Left renal pelvis (tissue), 4 donors: ENCODE results near the gene CASP12. TPM values are rescaled to one million over a fixed set of nuclear protein-coding genes. Genes with fewer than 3 reads are reported as not detected.

ENCODE experiments used
- DNase-seq, 4 donors: peaks; one replicate each; pipeline ENCODE4 v3.0.0-alpha.2; 2013; ENCODE audit warnings: low read depth in 4 of 4, low spot score in 3 of 4
- polyA plus RNA-seq, 4 donors: library from polyadenylated mRNA; unstranded; fragments of 120-200 nt; gene quantifications; one replicate each; pipeline ENCODE4 v1.2.1, GENCODE V29; 2013; ENCODE audit not compliant: insufficient read length in 4 of 4

CASP12 gene
- polyA plus RNA-seq, 4 donors, result 0.60 to 0.85 (median 0.72) TPM

DNA sequence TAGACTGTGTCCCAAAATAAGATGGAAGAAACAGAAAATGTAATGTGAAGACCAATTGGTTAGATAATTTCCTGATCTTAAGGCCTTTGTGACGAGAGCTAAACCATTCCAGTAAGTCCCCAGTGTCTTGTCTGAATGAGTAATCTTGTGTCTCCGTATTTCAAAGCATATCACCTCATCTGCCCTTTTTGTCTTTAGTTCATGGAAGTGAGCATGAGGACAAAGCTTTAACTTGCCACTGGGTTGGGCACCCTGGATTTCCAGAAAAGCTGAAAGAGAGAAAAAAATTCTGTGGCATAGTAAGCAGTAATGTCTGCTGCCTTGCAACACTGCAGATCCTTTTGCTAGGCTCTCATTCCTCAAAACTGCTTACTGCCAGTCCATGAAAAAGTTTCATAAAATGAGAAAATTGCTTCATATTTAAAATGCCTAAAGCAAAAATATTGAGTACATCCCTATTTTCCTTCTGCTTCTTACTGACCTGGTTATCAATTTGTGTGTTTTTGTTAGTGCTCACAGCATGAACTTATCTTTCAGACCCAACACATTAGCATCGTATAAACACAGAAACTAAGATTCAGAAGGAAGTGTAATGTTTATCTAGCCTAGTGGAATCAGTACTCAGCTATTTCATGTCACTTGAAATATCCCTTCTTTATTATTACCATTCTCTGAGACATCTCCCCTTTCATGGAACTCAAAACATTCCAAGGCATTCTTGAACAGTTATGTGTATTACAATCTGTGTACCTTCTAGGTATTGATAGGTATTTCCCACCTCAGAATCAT is 5.3 kb downstream of the CASP12 start:
- DNase-seq, result no peak

DNA sequence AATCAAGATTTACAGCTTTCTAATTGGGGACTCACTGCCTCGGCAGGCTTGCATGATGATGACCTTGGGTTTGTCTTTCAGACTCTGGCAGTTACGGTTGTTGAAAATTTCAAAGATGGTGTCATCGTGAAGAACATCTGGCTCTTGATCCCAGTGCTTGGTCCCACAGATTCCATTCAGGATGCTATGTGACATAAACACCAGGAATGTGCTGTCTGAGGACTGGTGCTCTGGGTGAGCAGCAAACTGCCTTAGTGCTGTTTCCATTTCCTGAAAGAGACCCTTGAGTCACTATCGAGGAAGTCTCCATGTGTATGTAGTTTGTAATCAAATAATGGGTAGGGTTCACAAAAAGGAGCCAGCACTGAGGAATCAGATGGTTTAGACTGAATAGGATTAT is 7.1 kb downstream of the CASP12 start:
- no peak for DNase-seq

DNA sequence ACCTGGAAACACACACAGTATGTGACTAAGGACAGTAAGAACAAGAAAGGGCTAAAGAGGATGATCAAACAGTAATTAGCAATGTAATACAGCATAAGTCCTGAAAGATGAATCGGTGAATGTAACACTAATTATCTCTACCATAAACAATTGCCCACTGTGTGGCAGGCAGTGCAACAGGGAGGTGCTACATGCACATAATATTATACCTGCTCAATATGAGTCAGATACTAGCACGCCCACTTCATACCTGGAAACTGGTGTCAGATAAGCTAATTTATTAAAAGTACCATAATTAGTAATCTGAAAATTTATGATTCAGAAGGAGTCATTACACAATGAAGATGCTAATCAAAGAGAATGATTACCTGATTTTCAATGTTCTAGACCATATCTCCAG is 14.9 kb downstream of the CASP12 start:
- no peak for DNase-seq

DNA sequence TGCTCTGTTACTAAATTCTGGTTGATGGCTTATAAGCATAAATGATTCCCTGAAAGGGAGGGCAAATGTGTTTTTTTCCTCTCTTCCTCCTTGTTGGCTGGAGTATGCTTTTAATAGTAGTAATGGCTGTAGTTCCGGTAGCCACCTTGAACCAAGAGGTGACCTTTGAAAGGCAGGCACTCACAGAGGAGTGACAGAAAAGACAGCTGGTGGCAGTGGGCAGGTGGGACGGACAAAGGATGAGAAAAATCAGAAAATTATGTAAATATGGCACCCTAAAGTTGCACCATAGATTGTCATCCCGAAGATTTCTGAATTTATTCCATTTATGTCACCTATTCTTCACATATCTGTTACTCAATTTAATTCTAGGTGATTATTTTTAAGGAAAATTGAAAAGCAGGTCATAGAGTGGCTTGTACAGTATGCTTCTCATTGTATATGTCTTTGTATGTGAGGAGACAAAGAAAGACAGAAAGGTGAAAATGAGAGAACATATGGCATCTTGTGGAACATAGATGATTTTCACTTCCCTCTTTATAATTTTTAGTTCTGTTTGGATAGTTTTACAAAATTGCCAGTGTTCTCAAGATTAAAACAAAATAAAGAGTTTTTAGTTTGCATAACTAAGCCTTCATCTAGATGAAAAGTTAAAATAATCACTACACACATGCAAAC is 17.0 kb downstream of the CASP12 start:
- DNase-seq, result no peak

DNA sequence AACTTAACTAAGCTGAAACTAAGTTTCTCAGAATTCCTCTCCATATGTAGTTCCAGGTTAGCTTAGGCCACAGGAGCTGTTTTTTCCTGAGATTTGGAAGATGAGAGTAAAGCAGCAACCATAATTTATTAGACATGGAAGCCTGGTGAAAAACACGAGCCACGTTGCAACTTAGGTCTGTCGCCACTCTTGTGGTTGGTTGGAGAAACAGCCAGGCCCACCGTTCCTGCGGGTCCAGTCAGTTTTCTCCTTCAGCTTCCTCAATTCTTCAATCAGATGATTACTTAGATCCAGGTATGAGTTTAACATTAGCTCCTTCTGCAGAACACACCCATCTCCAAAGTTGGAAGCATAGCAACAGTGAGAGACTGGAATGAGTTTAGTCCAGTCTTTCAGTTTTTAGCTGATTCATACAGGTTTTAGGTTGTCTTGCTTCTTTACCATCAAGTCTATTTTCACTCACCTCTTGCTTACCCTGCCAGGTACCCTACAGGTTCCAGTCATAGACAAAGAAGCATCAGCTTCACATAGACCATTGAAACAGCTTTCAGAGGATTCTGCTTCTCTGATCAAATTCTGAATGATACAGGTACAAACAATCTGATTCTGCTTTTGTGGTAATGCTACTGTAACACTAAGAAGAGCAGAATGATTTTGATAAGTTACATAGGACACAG is 18.6 kb downstream of the CASP12 start:
- no peak for DNase-seq

DNA sequence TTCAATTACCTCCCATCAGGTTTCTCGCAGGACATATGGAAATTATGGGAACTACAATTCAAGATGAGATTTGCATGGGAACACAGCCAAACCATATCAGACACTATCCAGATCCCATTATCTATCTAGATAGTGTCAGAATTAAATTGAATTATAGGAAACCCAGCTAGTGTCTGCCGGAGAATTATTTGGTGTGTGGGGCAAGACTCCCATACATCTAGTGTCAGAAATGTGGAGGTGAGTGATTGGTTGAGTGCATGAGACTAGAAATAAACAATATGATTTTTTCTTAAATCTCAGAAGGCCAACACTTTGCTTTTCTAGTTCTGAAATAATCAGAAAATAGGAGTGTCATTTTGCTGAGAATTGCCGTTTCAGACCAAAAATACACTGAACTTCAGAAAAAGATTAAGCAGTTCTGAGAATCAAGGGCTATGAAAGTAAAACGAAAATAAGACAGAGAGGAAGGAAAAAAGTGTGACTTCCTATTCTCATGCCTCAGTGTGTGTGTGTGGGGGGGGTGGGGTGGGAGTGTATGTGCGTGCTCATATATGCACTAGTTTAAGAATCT is 21.3 kb downstream of the CASP12 start:
- DNase-seq, result no peak

DNA sequence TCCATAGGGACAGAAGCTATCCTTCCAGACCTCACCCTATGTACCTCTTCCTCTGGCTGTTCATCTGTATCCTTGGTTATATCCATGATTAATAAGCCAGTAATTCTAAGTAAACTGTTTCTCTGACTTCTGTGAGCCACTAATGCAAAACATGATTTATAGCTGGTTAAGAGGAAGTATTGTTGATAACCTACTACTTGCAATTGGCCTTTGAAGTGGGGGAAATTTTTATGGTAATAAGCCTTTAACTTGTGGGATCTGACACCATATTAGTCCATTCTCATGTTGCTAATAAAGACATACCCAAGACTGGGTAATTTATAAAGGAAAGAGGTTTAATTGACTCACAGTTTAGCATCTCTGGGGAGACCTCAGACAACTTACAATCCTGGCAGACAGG is 21.9 kb downstream of the CASP12 start:
- DNase-seq, result no peak

DNA sequence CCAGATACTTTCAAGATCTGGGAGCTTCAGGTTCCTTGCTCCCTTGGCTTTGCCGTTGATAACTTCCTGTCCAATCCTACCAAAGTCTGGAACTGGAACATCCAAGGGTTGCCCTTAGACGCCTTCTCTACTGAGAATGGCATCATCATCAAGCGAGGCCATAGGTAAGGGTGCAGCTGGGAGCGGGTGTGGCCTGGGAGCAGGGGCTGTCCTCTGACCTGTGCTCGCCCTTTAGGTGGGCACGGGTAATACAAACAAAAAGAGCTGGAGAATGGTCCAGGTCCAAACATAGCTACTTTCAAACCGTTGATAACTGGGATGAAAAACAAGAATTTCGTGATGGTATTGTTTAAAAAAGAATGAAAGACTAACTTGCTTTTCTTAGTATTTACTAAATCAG is 25.0 kb downstream of the CASP12 start:
- DNase-seq, result no peak

DNA sequence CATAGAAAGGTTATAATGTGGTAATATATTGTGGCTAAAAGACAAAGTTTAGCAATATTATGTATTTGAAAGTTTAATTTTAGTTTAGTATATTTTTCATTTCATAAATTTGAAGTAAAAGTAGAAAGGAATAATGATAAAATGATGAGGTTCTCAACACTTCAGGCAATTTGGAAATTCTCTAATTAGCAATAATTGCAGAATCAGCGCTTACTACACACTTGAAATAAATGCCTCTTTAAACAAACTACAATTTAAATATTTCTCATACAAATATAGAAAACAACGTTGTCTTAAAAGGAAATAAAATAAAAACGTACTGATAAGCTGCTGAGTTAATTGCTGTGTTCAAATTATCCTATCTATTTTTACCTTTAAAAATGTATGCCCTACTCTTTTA is 25.9 kb downstream of the CASP12 start:
- no peak for DNase-seq

DNA sequence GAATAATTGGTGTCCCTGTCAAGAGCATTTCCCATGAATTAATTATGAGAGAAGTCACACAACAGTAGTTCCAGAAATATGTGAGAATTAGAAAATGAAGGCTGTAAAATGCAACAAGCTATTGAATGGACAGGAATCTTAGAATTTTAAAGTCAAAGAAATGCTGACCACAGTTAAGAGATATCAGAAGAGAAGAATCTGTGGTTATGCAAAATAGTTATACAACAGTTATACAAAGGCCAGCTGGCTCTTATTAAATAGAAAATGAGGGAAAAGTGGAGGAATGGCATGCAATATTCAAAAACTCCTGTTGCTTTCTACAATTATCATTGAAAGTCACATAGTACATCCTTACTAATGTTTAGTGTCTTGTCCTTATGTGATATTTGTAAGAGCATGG is 27.4 kb downstream of the CASP12 start:
- DNase-seq, result no peak

DNA sequence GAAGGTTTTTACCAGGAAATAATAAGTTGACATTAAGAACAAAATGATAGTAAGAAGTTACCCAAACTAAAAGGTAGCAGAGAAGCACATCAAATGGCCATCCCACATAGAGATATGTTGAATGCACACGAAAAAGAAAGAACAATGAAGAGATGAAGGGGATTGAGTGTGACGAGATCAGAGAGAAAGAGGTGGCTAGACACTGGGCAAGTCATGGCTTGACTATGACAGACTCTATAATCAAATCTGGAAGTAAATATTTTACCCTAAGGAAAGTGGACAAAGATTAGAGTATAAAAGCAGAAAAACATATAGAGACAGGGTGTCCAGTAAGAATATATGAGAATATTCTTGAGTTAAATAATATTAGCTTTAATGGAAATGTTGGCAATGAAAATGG is 31.4 kb downstream of the CASP12 start:
- DNase-seq, result no peak

DNA sequence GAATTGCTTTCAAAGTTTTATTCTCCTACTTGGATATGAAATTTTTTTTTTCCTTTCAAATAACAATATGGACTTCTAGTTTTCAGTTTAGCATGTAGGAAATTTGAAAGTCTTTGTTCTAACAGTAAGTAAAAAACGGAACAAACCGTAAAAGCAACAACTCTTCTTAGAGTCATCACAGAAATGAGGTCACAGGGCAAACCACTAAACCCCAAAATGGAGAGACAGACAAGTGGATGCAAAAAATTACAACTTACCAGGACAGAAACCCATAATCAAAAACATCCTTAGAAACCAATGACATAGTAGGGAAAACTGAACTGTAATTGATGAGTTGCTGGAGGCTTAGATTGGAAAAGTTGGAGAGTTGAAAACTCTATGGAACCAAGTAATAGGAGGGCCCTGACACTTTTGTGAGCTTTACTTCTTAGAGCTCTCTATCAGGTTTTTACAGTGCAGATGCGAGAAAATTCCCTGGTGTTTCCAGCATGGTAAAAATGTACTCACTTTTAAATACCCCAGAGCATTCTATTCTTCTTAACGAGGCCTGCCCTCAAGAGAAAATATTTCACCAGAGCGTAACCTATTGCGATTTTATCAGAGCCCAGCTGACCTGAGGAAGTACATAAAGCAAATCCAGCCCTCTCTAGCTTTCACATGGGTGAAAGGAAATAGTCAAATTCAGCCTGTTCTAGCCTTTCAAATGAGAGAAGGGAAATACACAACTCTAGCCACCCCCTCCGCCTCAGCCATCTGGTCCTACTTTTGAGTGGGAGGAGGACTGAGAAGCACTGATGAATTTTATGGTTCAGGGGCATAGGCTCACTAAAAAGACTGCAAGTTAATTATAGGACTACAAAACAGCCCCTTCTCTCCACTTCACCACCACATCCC is 39.1 kb downstream of the CASP12 start:
- DNase-seq, result peak in 3 of 4 donors; percentile 14 to 32 (median 28)

DNA sequence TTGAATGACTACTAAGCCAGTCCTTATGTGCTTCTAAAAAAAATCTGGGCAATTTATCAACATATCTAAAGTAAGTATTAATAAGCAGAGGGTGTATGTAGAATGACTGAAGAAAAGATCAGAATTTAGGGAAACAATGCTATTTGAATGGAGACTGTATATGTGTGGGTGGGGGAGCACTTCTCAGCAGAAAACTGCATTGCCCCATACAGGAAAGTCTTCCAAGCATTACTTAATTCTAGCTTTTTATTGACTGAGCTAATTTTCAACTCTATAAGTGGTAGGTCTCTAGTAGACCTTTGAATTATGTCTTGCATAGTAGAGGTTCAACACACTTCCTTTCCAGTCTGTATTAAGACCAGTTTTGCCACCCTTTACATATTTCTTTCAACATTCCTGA is 41.7 kb downstream of the CASP12 start:
- no peak for DNase-seq

DNA sequence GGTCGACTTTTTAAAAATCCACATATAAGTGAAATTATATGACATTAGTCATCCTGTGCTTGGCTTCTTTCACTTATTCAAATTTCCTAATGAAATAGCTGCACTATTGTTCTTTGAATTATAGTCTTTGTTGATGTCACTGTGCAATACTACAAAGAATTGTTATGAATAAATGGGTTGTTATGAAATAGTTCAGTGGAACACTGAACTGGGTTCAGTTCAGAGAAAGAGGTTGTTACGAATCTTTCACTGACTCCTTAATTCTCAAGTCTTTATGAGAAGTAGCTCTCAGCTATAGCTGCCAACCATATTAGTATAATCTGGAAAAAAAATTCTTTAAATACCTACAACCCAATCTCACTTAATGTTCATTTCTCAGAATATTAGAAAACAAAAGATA is 42.3 kb downstream of the CASP12 start:
- no peak for DNase-seq

DNA sequence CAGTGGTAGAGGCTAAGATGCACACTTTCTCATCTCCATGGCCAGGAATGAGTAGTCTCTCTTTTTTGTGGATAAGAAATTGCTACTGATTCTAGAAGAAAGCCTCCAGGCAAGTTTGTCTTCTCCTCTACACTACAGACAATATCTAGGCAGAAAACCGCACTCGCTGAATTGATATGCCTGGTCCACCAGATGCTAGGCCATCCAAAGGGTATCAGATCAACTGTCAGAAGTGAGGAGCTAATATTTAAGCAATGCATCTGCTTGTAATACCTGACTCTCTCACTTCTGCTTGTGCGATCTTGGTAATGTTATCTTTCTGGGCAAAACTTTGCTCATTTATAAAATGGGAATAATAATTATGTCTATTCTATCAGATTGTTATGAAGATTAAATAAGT is 45.0 kb downstream of the CASP12 start:
- no peak for DNase-seq

DNA sequence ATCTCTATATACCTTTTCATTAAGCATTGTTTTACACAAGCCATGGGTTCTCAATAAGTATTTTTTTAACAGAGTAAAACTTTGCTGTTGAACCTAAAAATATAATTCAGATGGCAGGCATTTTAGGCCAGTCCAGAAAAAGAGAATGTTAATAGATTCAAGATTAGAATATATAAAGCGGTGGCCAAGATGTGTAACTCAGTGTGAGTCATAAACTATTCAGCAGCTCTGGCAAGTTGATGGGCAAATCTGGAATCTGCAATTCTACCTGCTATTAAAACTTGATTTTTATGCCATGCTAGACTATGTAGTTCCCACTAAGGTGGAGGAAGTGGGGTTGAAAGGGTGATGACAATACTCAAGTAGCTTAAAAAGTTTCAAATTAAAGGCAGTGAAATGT is 45.4 kb downstream of the CASP12 start:
- no peak for DNase-seq

DNA sequence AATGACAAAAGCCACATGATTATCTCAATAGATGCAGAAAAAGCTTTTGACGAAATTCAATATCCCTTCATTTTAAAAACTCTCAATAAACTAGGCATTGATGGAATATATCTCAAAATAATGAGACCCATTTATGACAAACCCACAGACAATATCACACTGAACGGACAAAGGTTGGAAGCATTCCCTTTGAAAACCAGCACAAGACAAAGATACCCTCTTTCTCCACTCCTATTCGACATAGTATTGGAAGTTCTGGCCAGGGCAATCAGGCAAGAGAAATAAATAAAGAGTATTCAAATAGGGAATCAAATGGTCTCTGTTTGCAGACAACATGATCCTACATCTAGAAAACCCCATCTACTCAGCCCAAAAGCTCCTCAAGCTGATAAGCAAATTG is 52.0 kb downstream of the CASP12 start:
- no peak for DNase-seq

DNA sequence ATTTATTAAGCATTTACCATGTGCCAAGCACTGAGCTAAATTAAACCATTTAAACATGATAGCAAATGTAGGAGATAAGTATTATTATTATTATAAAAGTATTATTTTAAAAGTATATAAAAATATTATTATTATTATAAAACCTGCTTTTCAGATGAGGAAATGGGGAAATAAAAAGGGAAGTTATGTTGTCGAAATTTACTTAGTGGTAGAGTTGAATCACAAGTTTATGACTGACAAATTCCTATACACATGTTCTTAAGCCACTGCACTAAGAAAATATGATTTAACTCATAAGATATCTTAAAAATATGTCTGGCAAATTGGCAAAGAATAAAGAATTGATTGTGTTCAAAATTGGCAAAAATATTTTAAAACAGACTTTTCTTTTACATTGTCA is 53.8 kb downstream of the CASP12 start:
- DNase-seq, result no peak

DNA sequence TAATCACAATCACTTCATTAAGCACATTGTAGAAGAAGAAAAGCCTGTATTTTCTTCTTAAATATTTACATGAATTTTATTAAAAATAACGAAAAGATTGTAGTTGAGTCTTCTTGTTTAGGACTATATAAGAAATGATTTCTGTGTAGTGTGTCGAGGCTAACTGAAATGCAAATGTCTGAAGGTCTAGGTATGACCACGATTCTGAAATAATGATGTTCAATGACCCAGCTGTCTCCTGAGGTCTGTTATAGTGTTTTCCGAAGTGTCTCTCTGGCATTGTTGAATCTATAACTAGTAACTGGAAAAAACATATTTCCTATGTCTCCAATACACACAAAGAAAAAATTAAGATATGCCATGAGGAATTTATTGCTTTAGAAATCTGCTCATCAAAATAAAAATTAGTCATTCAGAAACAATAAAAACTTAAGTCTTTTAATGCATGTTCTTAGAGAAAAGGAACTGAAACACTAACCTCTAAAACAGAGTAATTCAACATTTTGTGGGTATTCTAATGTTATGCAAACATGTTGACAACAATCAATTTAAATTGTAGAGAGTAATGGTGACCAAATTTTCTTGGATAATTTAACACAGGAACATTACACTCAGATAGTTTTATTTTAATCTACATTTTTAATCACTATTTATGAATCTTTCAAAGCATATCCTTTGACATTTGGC is 55.0 kb downstream of the CASP12 start:
- no peak for DNase-seq

DNA sequence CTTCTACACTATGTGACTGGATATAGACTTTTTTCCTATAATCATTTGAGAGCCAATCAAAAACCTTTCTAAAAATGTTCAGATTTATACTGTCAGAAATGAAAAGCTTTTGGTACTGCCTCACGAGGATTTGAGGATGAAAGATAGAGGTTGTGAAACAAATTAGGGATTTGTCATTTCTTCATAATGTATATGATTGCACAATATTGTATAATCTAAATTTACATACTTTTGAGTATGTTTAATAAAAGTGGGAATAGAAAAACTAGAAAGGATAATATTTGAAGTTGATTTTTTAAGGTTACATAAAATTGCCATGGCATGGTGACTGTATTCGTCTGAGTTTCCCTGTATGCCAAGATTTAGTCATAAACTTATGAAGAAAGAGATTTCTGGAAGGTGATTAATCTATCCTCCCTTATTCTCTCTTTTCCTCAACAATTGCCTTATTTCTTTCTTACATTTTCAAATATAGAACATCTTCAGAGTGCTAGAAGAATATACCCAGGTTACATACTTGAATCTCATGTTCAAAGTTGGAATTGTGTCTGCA is 56.2 kb downstream of the CASP12 start:
- DNase-seq, result no peak
